GM23338 (cell line): ENCODE data around the gene NTN4. TPM values are rescaled to one million over a fixed set of nuclear protein-coding genes. Genes with fewer than 3 reads are reported as not detected.

Experiments used
- ATAC-seq: fragments of 200-7000 bp; cut with Tn5 transposase; 3 replicates; pipeline ENCODE4 v1.9.1; 2020
- DNase-seq: peaks from one replicate; pipeline ENCODE4 v3.0.0-alpha.2; 2015; ENCODE audit warnings: low spot score
- H2AFZ ChIP-seq: fragments of 200-600 bp; sonication (generic); 2 replicates; pipeline ENCODE4 v1.8.0; 2016; ENCODE audit warnings: antibody characterized with exemption, mild to moderate bottlenecking, moderate library complexity
- H3F3A ChIP-seq: fragments of 200-600 bp; sonication (generic); replicated peaks from 2 replicates; pipeline ENCODE4 v1.8.0; 2017; ENCODE audit warnings: antibody characterized with exemption, mixed run types, low read depth
- H3K27ac ChIP-seq: fragments of 200-600 bp; sonication (generic); 2 replicates; pipeline ENCODE4 v1.6.1; 2016; ENCODE audit warnings: low read depth
- H3K27me3 ChIP-seq: fragments of 200-600 bp; sonication (generic); 2 replicates; pipeline ENCODE4 v1.8.0; 2016; ENCODE audit warnings: mild to moderate bottlenecking, mixed run types, moderate library complexity; ENCODE audit not compliant: insufficient read depth
- H3K36me3 ChIP-seq: fragments of 200-600 bp; sonication (generic); 2 replicates; pipeline ENCODE4 v1.8.0; 2016; ENCODE audit warnings: mild to moderate bottlenecking; ENCODE audit not compliant: insufficient read depth
- H3K4me1 ChIP-seq: fragments of 200-600 bp; sonication (generic); 2 replicates; pipeline ENCODE4 v1.8.0; 2016; ENCODE audit warnings: mild to moderate bottlenecking, moderate library complexity; ENCODE audit not compliant: insufficient read depth
- H3K4me2 ChIP-seq: fragments of 200-600 bp; sonication (generic); 2 replicates; pipeline ENCODE4 v1.7.1; 2017; ENCODE audit warnings: mixed run types
- H3K4me3 ChIP-seq: fragments of 200-600 bp; sonication (generic); 2 replicates; pipeline ENCODE4 v1.6.1; 2016; ENCODE audit warnings: mixed run types
- H3K79me2 ChIP-seq: fragments of 200-600 bp; sonication (generic); replicated peaks from 2 replicates; pipeline ENCODE4 v1.8.0; 2017; ENCODE audit warnings: mild to moderate bottlenecking; ENCODE audit not compliant: insufficient read depth
- H3K9me2 ChIP-seq: fragments of 200-600 bp; sonication (generic); 2 replicates; pipeline ENCODE4 v1.8.0; 2017; ENCODE audit not compliant: insufficient read depth
- H4K20me1 ChIP-seq: fragments of 200-600 bp; sonication (generic); replicated peaks from 2 replicates; pipeline ENCODE4 v1.8.0; 2017; ENCODE audit warnings: mild to moderate bottlenecking; ENCODE audit not compliant: insufficient read depth
- H3K27ac Mint-ChIP-seq: 2 replicates; pipeline ENCODE4 v1.8.0; 2020; ENCODE audit warnings: inconsistent platforms, mild to moderate bottlenecking, moderate library complexity, mixed read lengths
- H3K27me3 Mint-ChIP-seq: 3 replicates; pipeline ENCODE4 v1.8.0; 2022; ENCODE audit warnings: low read depth, mild to moderate bottlenecking, moderate library complexity, mixed read lengths, inconsistent platforms; ENCODE audit not compliant: insufficient read depth, poor library complexity
- H3K36me3 Mint-ChIP-seq: 3 replicates; pipeline ENCODE4 v1.8.0; 2021; ENCODE audit warnings: low read depth, mild to moderate bottlenecking, inconsistent platforms, moderate library complexity, mixed read lengths
- H3K4me1 Mint-ChIP-seq: 3 replicates; pipeline ENCODE4 v1.8.0; 2020; ENCODE audit warnings: mild to moderate bottlenecking, inconsistent platforms, mixed read lengths
- H3K4me3 Mint-ChIP-seq: 3 replicates; pipeline ENCODE4 v1.8.0; 2021; ENCODE audit warnings: moderate library complexity, mild to moderate bottlenecking, inconsistent platforms, mixed read lengths
- H3K9me3 Mint-ChIP-seq: 3 replicates; pipeline ENCODE4 v1.8.0; 2020; ENCODE audit warnings: moderate library complexity, mild to moderate bottlenecking, inconsistent platforms, mixed read lengths
- CREB1 ChIP-seq: fragments of 250-450 bp; sonication (Bioruptor Pico); IDR thresholded peaks from 2 replicates; pipeline ENCODE4 v1.5.0; 2020; ENCODE audit warnings: low read depth, mild to moderate bottlenecking, moderate library complexity
- EZH2 ChIP-seq: fragments of 200-600 bp; sonication (generic); IDR thresholded peaks from one replicate; pipeline ENCODE4 v1.8.0; 2017; ENCODE audit warnings: antibody characterized with exemption, mild to moderate bottlenecking, low read depth; ENCODE audit not compliant: unreplicated experiment
- EZH2phosphoT487 ChIP-seq: fragments of 200-600 bp; sonication (generic); IDR thresholded peaks from one replicate; pipeline ENCODE4 v1.8.1; 2018; ENCODE audit warnings: antibody characterized with exemption; ENCODE audit not compliant: unreplicated experiment
- JUNB ChIP-seq: IDR thresholded peaks from one replicate; pipeline ENCODE4 v1.6.1; 2016; ENCODE audit warnings: antibody characterized with exemption; ENCODE audit not compliant: unreplicated experiment
- NANOG ChIP-seq: IDR thresholded peaks from 2 replicates; pipeline ENCODE4 v1.6.1; 2016; ENCODE audit warnings: antibody characterized with exemption, borderline replicate concordance
- POLR2AphosphoS5 ChIP-seq: IDR thresholded peaks from 2 replicates; pipeline ENCODE4 v1.6.1; 2016; ENCODE audit warnings: antibody characterized with exemption, low read depth
- STAT1 ChIP-seq: IDR thresholded peaks from one replicate; pipeline ENCODE4 v1.6.1; 2016; ENCODE audit warnings: antibody characterized with exemption; ENCODE audit not compliant: unreplicated experiment
- ZNF331 ChIP-seq: fragments of 250-450 bp; sonication (Bioruptor Pico); IDR thresholded peaks from 2 replicates; pipeline ENCODE4 v1.5.0; 2020; ENCODE audit warnings: low read depth, mild to moderate bottlenecking, moderate library complexity
- polyA plus RNA-seq: library from polyadenylated mRNA; unstranded; fragments of >200 nt; fragmentation: Nextera tagmentation; extraction: Ambion mirVana; gene quantifications from 2 replicates; pipeline ENCODE4 v1.2.1, GENCODE V29; 2016
- total RNA-seq: library from RNA; depleted of rRNA; stranded (reverse); fragments of >200 nt; shearing (Covaris generic); gene quantifications from 2 replicates; pipeline ENCODE4 v1.2.3, GENCODE V29; 2014
- TF ChIP-seq, protein P1 (sequence below): IDR thresholded peaks from one replicate; pipeline ENCODE4 v1.6.1; 2018; ENCODE audit warnings: antibody characterized with exemption; ENCODE audit not compliant: unreplicated experiment
- TF ChIP-seq, protein P2 (sequence below), 2 experiments: fragments of 200-600 bp in 1 of 2; sonication (generic) in 1 of 2; conservative IDR thresholded peaks; 2 replicates each; pipeline versions ENCODE4 v1.5.1 to v1.6.1; 2016 to 2017; ENCODE audit warnings: antibody characterized with exemption in 2 of 2, low read depth in 2 of 2, mild to moderate bottlenecking in 2 of 2, moderate library complexity in 1 of 2

NTN4 gene
- total and polyA plus RNA-seq, 2 experiments from 2014 or later: 1.5 to 3.8 TPM

DNA sequence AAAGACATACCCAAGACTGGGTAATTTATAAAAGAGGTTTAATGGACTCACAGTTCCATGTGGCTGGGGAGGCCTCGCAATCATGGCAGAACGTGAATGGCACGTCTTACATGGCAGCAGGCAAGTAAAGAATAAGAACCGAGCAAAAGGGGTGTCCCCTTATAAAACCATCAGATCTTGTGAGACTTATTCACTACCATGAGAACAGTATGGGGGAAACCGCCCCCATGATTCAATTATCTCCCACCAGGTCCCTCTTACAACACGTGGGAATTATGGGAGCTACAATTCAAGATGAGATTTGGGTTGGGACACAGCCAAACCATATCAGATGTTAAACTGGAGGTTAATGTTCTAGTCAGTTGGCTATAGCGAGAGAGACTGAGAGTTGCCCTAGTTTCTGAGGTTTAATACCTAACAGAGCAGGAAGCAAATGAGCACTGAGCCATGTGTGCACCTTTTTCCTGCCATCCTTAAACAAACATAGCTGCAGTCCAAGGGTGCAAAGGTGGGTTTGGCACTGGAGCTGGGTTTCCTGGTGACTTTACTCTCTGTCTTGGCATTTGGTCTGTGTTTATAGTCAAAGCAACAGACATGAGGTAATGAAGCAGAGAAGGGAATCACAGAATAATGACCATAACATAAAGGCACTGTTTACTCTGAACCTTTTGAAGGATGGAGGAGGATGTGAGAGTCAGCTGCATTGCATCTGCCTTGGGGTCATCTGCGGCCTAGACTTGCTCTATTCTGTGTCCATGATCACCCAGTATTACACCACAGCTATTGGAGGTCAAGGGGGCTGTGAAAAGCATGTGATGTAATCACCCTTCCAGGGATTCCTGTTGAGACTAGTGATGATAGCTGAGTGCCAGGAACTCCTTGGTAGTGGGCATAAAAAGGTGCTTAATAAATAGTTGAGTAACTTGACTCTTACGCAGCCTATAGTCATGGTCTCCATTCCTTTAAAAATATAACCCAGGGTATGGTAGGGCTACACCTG is 155.6 kb downstream of the NTN4 start (continued):
- TF ChIP-seq, protein P1, sequence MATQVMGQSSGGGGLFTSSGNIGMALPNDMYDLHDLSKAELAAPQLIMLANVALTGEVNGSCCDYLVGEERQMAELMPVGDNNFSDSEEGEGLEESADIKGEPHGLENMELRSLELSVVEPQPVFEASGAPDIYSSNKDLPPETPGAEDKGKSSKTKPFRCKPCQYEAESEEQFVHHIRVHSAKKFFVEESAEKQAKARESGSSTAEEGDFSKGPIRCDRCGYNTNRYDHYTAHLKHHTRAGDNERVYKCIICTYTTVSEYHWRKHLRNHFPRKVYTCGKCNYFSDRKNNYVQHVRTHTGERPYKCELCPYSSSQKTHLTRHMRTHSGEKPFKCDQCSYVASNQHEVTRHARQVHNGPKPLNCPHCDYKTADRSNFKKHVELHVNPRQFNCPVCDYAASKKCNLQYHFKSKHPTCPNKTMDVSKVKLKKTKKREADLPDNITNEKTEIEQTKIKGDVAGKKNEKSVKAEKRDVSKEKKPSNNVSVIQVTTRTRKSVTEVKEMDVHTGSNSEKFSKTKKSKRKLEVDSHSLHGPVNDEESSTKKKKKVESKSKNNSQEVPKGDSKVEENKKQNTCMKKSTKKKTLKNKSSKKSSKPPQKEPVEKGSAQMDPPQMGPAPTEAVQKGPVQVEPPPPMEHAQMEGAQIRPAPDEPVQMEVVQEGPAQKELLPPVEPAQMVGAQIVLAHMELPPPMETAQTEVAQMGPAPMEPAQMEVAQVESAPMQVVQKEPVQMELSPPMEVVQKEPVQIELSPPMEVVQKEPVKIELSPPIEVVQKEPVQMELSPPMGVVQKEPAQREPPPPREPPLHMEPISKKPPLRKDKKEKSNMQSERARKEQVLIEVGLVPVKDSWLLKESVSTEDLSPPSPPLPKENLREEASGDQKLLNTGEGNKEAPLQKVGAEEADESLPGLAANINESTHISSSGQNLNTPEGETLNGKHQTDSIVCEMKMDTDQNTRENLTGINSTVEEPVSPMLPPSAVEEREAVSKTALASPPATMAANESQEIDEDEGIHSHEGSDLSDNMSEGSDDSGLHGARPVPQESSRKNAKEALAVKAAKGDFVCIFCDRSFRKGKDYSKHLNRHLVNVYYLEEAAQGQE: no peak
- no peak for TF ChIP-seq ZNF331
- TF ChIP-seq JUNB: no peak
- TF ChIP-seq, protein P2, sequence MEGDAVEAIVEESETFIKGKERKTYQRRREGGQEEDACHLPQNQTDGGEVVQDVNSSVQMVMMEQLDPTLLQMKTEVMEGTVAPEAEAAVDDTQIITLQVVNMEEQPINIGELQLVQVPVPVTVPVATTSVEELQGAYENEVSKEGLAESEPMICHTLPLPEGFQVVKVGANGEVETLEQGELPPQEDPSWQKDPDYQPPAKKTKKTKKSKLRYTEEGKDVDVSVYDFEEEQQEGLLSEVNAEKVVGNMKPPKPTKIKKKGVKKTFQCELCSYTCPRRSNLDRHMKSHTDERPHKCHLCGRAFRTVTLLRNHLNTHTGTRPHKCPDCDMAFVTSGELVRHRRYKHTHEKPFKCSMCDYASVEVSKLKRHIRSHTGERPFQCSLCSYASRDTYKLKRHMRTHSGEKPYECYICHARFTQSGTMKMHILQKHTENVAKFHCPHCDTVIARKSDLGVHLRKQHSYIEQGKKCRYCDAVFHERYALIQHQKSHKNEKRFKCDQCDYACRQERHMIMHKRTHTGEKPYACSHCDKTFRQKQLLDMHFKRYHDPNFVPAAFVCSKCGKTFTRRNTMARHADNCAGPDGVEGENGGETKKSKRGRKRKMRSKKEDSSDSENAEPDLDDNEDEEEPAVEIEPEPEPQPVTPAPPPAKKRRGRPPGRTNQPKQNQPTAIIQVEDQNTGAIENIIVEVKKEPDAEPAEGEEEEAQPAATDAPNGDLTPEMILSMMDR (conservative IDR thresholded peaks at IDR 0.05; ENCODE audit: low read depth in 2 of 2): no peak
- TF ChIP-seq EZH2phosphoT487: no peak
- no peak for TF ChIP-seq NANOG
- TF ChIP-seq EZH2: no peak
- TF ChIP-seq CREB1 (CRISPR knock-in tag): no peak
- no peak for TF ChIP-seq STAT1

GRCh38 chr12:95633732-95634465 is 156.7 kb downstream of the NTN4 start:
- ATAC-seq: no peak
- H3K36me3 Mint-ChIP-seq: peaks cover 17% of the 10 kb centered on the region; the same call in 2 of the 3 replicates
- no peak for TF ChIP-seq EZH2
- TF ChIP-seq JUNB: no peak
- no peak for TF ChIP-seq POLR2AphosphoS5
- TF ChIP-seq, protein P1: no peak

More at GRCh38 chr12:95633732-95634465, 156.7 kb downstream of the NTN4 start:
- Histone ChIP-seq H3K27me3 (no peaks in the 10 kb centered on the region), H3K27ac (0 out of 2 replicates have a peak overlapping the region, but pooled peaks have one; percentile 39), H3K4me3 (no peak overlapping the region), H4K20me1 (no peaks in the 10 kb centered on the region), H3K4me2 (no peak overlapping the region), H3K36me3 (no peaks in the 10 kb centered on the region), H3K4me1 (no peaks in the 10 kb centered on the region), H3K79me2 (no peaks in the 10 kb centered on the region), H2AFZ (no peak overlapping the region), H3K9me2 (0 out of 2 replicates have a peak, but pooled peaks cover 5% of the 10 kb centered on the region), H3F3A (no peaks in the 10 kb centered on the region)
- H3K27ac Mint-ChIP-seq: no peak overlapping the region
- no peak for DNase-seq
- H3K9me3 Mint-ChIP-seq: no peaks in the 10 kb centered on the region
- no peaks in the 10 kb centered on the region for H3K4me1 Mint-ChIP-seq
- no peak overlapping the region for H3K4me3 Mint-ChIP-seq
- H3K27me3 Mint-ChIP-seq: peaks cover 2% of the 10 kb centered on the region
